Calu3 (cell line): Measurements from ENCODE around the gene RGL4. TPM values are rescaled to one million over a fixed set of nuclear protein-coding genes. Genes with fewer than 3 reads are reported as not detected.

Experiments used
- BruUV-seq: library from RNA; stranded (reverse); fragments of 400-500 nt; replicated peaks from 2 replicates; lab custom pipeline; 2021; lab: Mats Ljungman, UMichigan
- CTCF ChIA-PET: fragments of 300-600 bp; sonication (Branson Sonifier 250); formaldehyde crosslinking; loops from one replicate; lab custom pipeline; 2022; ENCODE audit warnings: antibody characterized with exemption; lab: Charles Lee
- DNase-seq: peaks from one replicate; pipeline ENCODE4 v3.0.0; 2022
- H3K27ac Mint-ChIP-seq: one replicate; pipeline ENCODE4 v1.8.0; 2022; ENCODE audit warnings: mixed read lengths; ENCODE audit not compliant: unreplicated experiment
- H3K27me3 Mint-ChIP-seq: one replicate; pipeline ENCODE4 v1.8.0; 2022; ENCODE audit warnings: mixed read lengths; ENCODE audit not compliant: unreplicated experiment
- H3K36me3 Mint-ChIP-seq: one replicate; pipeline ENCODE4 v1.8.0; 2022; ENCODE audit warnings: mild to moderate bottlenecking, moderate library complexity, mixed read lengths; ENCODE audit not compliant: insufficient read depth, unreplicated experiment
- H3K4me1 Mint-ChIP-seq: one replicate; pipeline ENCODE4 v1.8.0; 2022; ENCODE audit warnings: mild to moderate bottlenecking, low read depth, mixed read lengths; ENCODE audit not compliant: unreplicated experiment
- H3K4me3 Mint-ChIP-seq: one replicate; pipeline ENCODE4 v1.8.0; 2022; ENCODE audit warnings: mild to moderate bottlenecking, low read depth, moderate library complexity, mixed read lengths; ENCODE audit not compliant: unreplicated experiment
- H3K9me3 Mint-ChIP-seq: one replicate; pipeline ENCODE4 v1.8.0; 2022; ENCODE audit warnings: low read depth, mixed read lengths; ENCODE audit not compliant: unreplicated experiment
- CTCF ChIP-seq: fragments of 200-600 bp; IDR thresholded peaks from one replicate; pipeline ENCODE4 v1.8.0; 2022; ENCODE audit warnings: antibody characterized with exemption; ENCODE audit not compliant: unreplicated experiment
- intact Hi-C: fragments of 100-400 bp; cut with micrococcal nuclease; formaldehyde crosslinking; loops from one replicate; pipeline ENCODE4 v1.10.0; 2022; ENCODE audit not compliant: unreplicated experiment
- total RNA-seq: library from RNA; stranded (reverse); gene quantifications from 2 replicates; pipeline ENCODE4 v1.2.3, GENCODE V29; 2022

The RGL4 gene
- total RNA-seq, 1 experiment from 2014 or later, result not detected

GRCh38 chr22:23695141-23695540 is 4.3 kb downstream of the RGL4 start:
- BruUV-seq, result no TSS peak
- peaks cover 7% of the 10 kb centered on the region for H3K36me3 Mint-ChIP-seq
- no peaks in the 10 kb centered on the region for H3K4me1 Mint-ChIP-seq
- no peaks in the 10 kb centered on the region for H3K9me3 Mint-ChIP-seq
- no peaks in the 10 kb centered on the region for H3K27me3 Mint-ChIP-seq
- no peak overlapping the region for H3K27ac Mint-ChIP-seq
- no peak overlapping the region for H3K4me3 Mint-ChIP-seq
- no peak for DNase-seq
- no peak for TF ChIP-seq CTCF
- CTCF ChIA-PET, result no interaction called here
- intact Hi-C loops, result no loop called here

- no TSS peak for BruUV-seq
- H3K27me3 Mint-ChIP-seq, result no peaks in the 10 kb centered on the region
- TF ChIP-seq CTCF, result no peak
- intact Hi-C loops, result no loop called here
- H3K4me1 Mint-ChIP-seq, result no peaks in the 10 kb centered on the region
- peaks cover 9% of the 10 kb centered on the region for H3K36me3 Mint-ChIP-seq
- H3K27ac Mint-ChIP-seq, result no peak overlapping the region
- H3K9me3 Mint-ChIP-seq, result no peaks in the 10 kb centered on the region
- CTCF ChIA-PET, result no interaction called here
- no peak overlapping the region for H3K4me3 Mint-ChIP-seq
- DNase-seq, result no peak
Observed at GRCh38 chr22:23695571-23696325, 4.9 kb downstream of the RGL4 start.

GRCh38 chr22:23696326-23696851 is 5.6 kb downstream of the RGL4 start:
- no peak for TF ChIP-seq CTCF
- H3K4me1 Mint-ChIP-seq, result no peaks in the 10 kb centered on the region
- H3K9me3 Mint-ChIP-seq, result no peaks in the 10 kb centered on the region
- H3K4me3 Mint-ChIP-seq, result no peak overlapping the region
- DNase-seq, result no peak
- CTCF ChIA-PET, result no interaction called here
- no peaks in the 10 kb centered on the region for H3K27me3 Mint-ChIP-seq
- no peak overlapping the region for H3K27ac Mint-ChIP-seq
- no TSS peak for BruUV-seq
- H3K36me3 Mint-ChIP-seq, result peaks cover 9% of the 10 kb centered on the region
- intact Hi-C loops, result no loop called here

GRCh38 chr22:23697031-23697970 is 6.5 kb downstream of the RGL4 start:
- H3K27me3 Mint-ChIP-seq, result no peaks in the 10 kb centered on the region
- CTCF ChIA-PET, result no interaction called here

More at GRCh38 chr22:23697031-23697970, 6.5 kb downstream of the RGL4 start:
- H3K9me3 Mint-ChIP-seq, result no peaks in the 10 kb centered on the region
- H3K4me1 Mint-ChIP-seq, result no peaks in the 10 kb centered on the region
- DNase-seq, result no peak
- no peak for TF ChIP-seq CTCF
- H3K27ac Mint-ChIP-seq, result no peak overlapping the region
- peaks cover 9% of the 10 kb centered on the region for H3K36me3 Mint-ChIP-seq
- BruUV-seq, result no TSS peak
- H3K4me3 Mint-ChIP-seq, result no peak overlapping the region
- intact Hi-C loops, result no loop called here
